CD4-positive, alpha-beta T cell (primary cell): ENCODE measurements around the gene TPRG1L. TPM values are rescaled to one million over a fixed set of nuclear protein-coding genes. Genes with fewer than 3 reads are reported as not detected.
"Not testable (repeated sequence)": the region's sequence is repeated elsewhere in the genome, so short reads cannot be mapped to it uniquely, and the experiment has no call there.

Experiments
- ATAC-seq: fragments of 200-7000 bp; cut with Tn5 transposase; one replicate; pipeline ENCODE4 v1.10.0; 2022; ENCODE audit warnings: mild to moderate bottlenecking; ENCODE audit not compliant: poor library complexity
- CTCF ChIA-PET: fragments of 350-600 bp; sonication (Branson Sonifier 250); formaldehyde crosslinking; loops from one replicate; lab custom pipeline; 2021; ENCODE audit warnings: antibody characterized with exemption, inconsistent platforms; lab: Charles Lee
- POLR2A ChIA-PET: fragments of 350-600 bp; sonication (Branson Sonifier 250); formaldehyde crosslinking; loops from one replicate; lab custom pipeline; 2021; ENCODE audit warnings: antibody characterized with exemption, inconsistent platforms; lab: Charles Lee
- DNase-seq, 14 experiments: peaks; one replicate each; pipeline ENCODE4 v3.0.0-alpha.2; 2013 to 2020; ENCODE audit warnings: mixed read lengths in 2 of 14
- H3K27ac ChIP-seq, 2 donors: one replicate each; pipeline versions ENCODE4 v1.5.1 to v1.7.0; 2013; ENCODE audit warnings: low read length in 2 of 2, low read depth in 1 of 2, mild to moderate bottlenecking in 1 of 2
- H3K27me3 ChIP-seq, 2 experiments: 1 replicate in 1 of 2; 2 replicates in 1 of 2; pipeline versions ENCODE4 v1.6.1 to v1.7.0; 2013; ENCODE audit warnings: low read length in 2 of 2, control low read depth in 1 of 2, mild to moderate bottlenecking in 1 of 2, moderate library complexity in 1 of 2; ENCODE audit not compliant: insufficient read depth in 2 of 2, control insufficient read depth in 1 of 2
- H3K36me3 ChIP-seq: one replicate; pipeline ENCODE4 v1.6.1; 2013; ENCODE audit warnings: low read length, control low read depth; ENCODE audit not compliant: insufficient read depth
- H3K4me1 ChIP-seq: one replicate; pipeline ENCODE4 v1.6.1; 2013; ENCODE audit warnings: low read length, control low read depth; ENCODE audit not compliant: insufficient read depth
- H3K4me3 ChIP-seq: one replicate; pipeline ENCODE4 v1.5.1; 2013; ENCODE audit warnings: mild to moderate bottlenecking, low read length, moderate library complexity
- H3K9me3 ChIP-seq, 2 experiments: 1 replicate in 1 of 2; 2 replicates in 1 of 2; pipeline versions ENCODE4 v1.6.1 to v1.7.0; 2013; ENCODE audit warnings: low read length in 2 of 2, mild to moderate bottlenecking in 2 of 2, control low read depth in 1 of 2, moderate library complexity in 1 of 2; ENCODE audit not compliant: control insufficient read depth in 1 of 2, insufficient read depth in 1 of 2
- H3K27ac Mint-ChIP-seq: one replicate; pipeline ENCODE4 v1.8.0; 2020; ENCODE audit warnings: mixed read lengths
- H3K27me3 Mint-ChIP-seq: one replicate; pipeline ENCODE4 v1.8.0; 2021; ENCODE audit warnings: mixed read lengths
- H3K36me3 Mint-ChIP-seq: one replicate; pipeline ENCODE4 v1.8.0; 2021; ENCODE audit warnings: low read depth, mixed read lengths
- H3K4me1 Mint-ChIP-seq: one replicate; pipeline ENCODE4 v1.8.0; 2021; ENCODE audit warnings: low read depth, mixed read lengths
- H3K4me3 Mint-ChIP-seq: one replicate; pipeline ENCODE4 v1.8.0; 2020; ENCODE audit warnings: mild to moderate bottlenecking, mixed read lengths
- H3K9me3 Mint-ChIP-seq: one replicate; pipeline ENCODE4 v1.8.0; 2020; ENCODE audit warnings: mixed read lengths
- intact Hi-C, 2 experiments: fragments of 100-400 bp; cut with DNase I in 1 of 2; cut with micrococcal nuclease in 1 of 2; formaldehyde crosslinking; loops; one replicate each; pipeline versions ENCODE4 v1.15.1 to v1.9.0; 2023 to 2025; cut with DNase I, micrococcal nuclease
- total RNA-seq, 174 experiments: library from RNA in 2 of 174; stranded (reverse) in 2 of 174; gene quantifications; one replicate each; pipeline ENCODE4 v1.2.3 and lab custom pipeline; 2021 to 2026
- TF ChIP-seq, protein P1 (sequence below): fragments of 200-600 bp; IDR thresholded peaks from one replicate; pipeline ENCODE4 v1.8.0; 2022; ENCODE audit warnings: antibody characterized with exemption, mild to moderate bottlenecking

Gene TPRG1L
- total RNA-seq, 2 experiments from 2014 or later = 46.5 to 48.3 TPM

DNA sequence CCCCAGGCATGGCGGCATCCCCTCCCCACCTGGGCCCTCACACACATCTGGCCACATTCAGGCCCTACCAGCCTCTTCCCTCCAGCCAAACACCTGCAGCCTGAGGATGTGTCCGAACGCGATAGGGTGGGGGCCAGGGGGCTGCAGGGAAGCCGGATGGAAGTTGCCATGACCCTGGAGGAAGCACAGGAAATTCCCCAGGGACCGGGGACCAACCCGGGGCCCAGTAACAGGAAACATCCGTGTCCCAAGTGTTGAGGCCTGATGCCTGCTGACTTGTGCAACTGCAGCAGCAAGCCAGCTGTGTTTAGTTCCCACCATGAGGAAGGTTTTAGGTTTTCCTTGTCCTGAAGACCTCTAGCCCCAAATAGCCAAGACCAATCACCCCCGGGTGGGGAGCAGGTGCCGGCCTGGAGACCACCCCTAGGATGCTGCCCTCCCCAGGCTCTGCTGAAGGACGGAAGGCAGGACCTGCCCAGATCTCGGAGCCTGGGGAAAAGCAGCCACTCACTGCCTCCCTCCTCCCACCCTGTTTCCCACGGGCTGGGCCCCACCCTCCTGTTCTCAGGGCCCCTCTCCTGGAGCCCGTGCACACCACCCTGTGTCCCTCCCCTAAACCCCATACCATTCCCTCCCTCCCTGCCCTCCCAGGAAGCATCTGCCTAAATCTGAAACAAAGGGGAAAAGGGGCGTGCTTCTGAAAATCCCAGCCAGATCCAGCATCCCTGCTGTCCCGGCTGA is 43.3 kb upstream of the TPRG1L start:
- TF ChIP-seq, protein P1, sequence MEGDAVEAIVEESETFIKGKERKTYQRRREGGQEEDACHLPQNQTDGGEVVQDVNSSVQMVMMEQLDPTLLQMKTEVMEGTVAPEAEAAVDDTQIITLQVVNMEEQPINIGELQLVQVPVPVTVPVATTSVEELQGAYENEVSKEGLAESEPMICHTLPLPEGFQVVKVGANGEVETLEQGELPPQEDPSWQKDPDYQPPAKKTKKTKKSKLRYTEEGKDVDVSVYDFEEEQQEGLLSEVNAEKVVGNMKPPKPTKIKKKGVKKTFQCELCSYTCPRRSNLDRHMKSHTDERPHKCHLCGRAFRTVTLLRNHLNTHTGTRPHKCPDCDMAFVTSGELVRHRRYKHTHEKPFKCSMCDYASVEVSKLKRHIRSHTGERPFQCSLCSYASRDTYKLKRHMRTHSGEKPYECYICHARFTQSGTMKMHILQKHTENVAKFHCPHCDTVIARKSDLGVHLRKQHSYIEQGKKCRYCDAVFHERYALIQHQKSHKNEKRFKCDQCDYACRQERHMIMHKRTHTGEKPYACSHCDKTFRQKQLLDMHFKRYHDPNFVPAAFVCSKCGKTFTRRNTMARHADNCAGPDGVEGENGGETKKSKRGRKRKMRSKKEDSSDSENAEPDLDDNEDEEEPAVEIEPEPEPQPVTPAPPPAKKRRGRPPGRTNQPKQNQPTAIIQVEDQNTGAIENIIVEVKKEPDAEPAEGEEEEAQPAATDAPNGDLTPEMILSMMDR = no peak
- Mint-ChIP-seq H3K4me3 (no peak overlapping the region), H3K27me3 (no peaks in the 10 kb centered on the region), H3K27ac (no peak overlapping the region), H3K4me1 (no peaks in the 10 kb centered on the region), H3K36me3 (no peaks in the 10 kb centered on the region), H3K9me3 (no peaks in the 10 kb centered on the region)
- Histone ChIP-seq H3K9me3 (peaks cover 0 to 5% of the 10 kb centered on the region in 2 experiments), H3K27me3 (no peaks in the 10 kb centered on the region), H3K36me3 (no peaks in the 10 kb centered on the region), H3K4me3 (no peak overlapping the region), H3K4me1 (no peaks in the 10 kb centered on the region), H3K27ac (no peak overlapping the region)
- POLR2A ChIA-PET = no interaction called here
- intact Hi-C loops = no loop called here
- DNase-seq = no peak
- ATAC-seq = no peak
- CTCF ChIA-PET = no interaction called here

DNA sequence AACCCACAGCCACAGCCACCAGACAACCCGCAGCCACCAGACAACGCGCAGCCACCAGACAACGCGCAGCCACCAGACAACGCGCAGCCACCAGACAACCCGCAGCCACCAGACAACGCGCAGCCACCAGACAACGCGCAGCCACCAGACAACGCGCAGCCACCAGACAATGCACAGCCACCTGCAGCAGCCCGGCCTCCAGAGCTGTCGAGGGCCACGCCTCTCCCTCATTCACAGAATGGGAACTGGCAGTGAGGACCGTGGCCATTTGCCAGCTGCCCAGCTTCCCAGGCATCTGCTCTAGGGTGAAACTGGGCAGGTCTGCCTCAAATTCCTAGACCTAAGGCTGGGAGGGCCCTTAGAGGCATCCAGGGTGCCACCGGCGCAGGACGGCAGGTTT is 41.1 kb upstream of the TPRG1L start:
- H3K9me3 ChIP-seq, H3K27ac Mint-ChIP-seq, H3K4me1 ChIP-seq, intact Hi-C loops, ATAC-seq, H3K27me3 ChIP-seq, DNase-seq, POLR2A ChIA-PET, H3K4me3 Mint-ChIP-seq, H3K4me1 Mint-ChIP-seq, H3K9me3 Mint-ChIP-seq, H3K36me3 Mint-ChIP-seq, H3K27ac ChIP-seq, CTCF ChIA-PET, H3K36me3 ChIP-seq, H3K4me3 ChIP-seq, H3K27me3 Mint-ChIP-seq: not testable (repeated sequence)

DNA sequence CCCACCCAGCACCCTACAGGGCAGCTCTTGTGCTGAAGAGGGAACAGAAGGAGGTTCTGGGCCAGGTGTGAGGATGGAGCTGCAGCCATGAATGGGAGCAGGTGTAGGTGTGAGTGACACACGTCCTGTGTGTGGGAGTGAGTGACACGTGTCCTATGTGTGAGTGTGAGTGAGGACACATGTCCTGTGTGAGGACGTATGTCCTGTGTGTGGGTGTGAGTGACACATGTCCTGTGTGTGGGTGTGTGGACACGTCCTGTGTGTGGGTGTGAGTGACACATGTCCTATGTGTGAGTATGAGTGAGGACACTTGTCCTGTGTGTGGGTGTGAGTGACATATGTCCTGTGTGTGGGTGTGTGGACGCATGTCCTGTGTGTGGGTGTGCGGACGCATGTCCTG is 39.9 kb upstream of the TPRG1L start:
- no peak for DNase-seq

DNA sequence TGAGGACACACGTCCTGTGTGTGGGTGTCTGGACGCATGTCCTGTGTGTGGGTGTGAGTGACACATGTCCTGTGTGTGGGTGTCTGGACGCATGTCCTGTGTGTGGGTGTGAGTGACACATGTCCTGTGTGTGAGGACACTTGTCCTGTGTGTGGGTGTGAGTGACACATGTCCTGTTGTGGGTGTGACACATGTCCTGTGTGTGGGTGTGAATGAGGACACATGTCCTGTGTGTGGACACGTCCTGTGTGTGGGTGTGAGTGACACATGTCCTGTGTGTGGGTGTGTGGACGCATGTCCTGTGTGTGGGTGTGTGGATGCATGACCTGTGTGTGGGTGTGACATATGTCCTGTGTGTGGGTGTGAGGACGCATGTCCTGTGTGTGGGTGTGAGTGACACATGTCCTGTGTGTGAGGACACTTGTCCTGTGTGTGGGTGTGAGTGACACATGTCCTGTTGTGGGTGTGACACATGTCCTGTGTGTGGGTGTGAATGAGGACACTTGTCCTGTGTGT is 39.4 kb upstream of the TPRG1L start:
- H3K4me3 Mint-ChIP-seq, H3K9me3 ChIP-seq, H3K4me1 ChIP-seq, H3K4me1 Mint-ChIP-seq, H3K27me3 ChIP-seq, H3K27me3 Mint-ChIP-seq, H3K9me3 Mint-ChIP-seq, H3K36me3 Mint-ChIP-seq, CTCF ChIA-PET, DNase-seq, H3K4me3 ChIP-seq, H3K36me3 ChIP-seq, H3K27ac Mint-ChIP-seq, ATAC-seq, H3K27ac ChIP-seq, POLR2A ChIA-PET: not testable (repeated sequence)
- intact Hi-C loops = loop anchor here in 1 of 2 experiments (5.0 kb wide), 1 partner anchor 33 kb away; no protein-coding TSS in a partner anchor

More for the DNA sequence above, 39.9 kb upstream of the TPRG1L start:
- H3K4me1 Mint-ChIP-seq = no peaks in the 10 kb centered on the region
- ATAC-seq = no peak
- TF ChIP-seq, protein P1 = no peak
- H3K27me3 ChIP-seq = no peaks in the 10 kb centered on the region
- H3K4me3 ChIP-seq = no peak overlapping the region
- H3K36me3 Mint-ChIP-seq = no peaks in the 10 kb centered on the region
- H3K4me3 Mint-ChIP-seq = no peak overlapping the region
- no peaks in the 10 kb centered on the region for H3K36me3 ChIP-seq
- no peak overlapping the region for H3K27ac ChIP-seq
- CTCF ChIA-PET = no interaction called here
- no peaks in the 10 kb centered on the region for H3K9me3 Mint-ChIP-seq
- H3K9me3 ChIP-seq = peaks cover 0 to 3% of the 10 kb centered on the region in 2 experiments
- POLR2A ChIA-PET = no interaction called here
- H3K4me1 ChIP-seq = no peaks in the 10 kb centered on the region
- H3K27me3 Mint-ChIP-seq = no peaks in the 10 kb centered on the region
- no peak overlapping the region for H3K27ac Mint-ChIP-seq
- intact Hi-C loops = loop anchor here in 1 of 2 experiments (5.0 kb wide), 1 partner anchor 33 kb away; no protein-coding TSS in a partner anchor
